ENCODE data around the gene AASDHPPT. TPM values are rescaled to one million over a fixed set of nuclear protein-coding genes. Genes with fewer than 3 reads are reported as not detected.

The AASDHPPT gene
- polyA plus RNA-seq, 1 of the 3 experiments (the other 2 are of a cell fraction): 19.1 TPM

DNA sequence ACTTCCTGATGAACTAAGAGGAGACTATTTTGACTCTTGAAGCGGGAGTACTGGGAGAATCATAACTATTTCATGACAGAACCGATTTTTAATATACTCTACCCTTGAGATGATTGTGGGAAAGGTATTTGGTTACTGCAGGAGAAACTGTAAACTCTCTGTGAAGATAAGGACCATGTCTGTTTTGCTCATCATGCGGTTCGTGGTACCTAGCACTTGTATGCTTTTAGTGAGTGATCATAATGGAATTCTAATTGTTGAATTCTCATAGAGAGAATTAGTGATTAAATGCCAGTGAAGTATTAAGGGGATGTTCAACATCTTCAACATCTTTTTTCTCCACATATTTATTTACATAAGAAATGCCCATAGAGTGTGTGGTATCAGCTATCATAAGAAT is 11.4 kb downstream of the AASDHPPT start:
- H2AFZ ChIP-seq (ENCODE audit: low read depth): no peak overlapping the region
- ChIA-PET CTCF (interaction anchor here (0.7 to 1.9 kb wide), 4 partner anchors 11 to 1723 kb away, joined by 3 to 8 read pairs (median 3); partner anchors contain the start of gene KBTBD3), POLR2A (no interaction called here)
- H3F3A ChIP-seq (replicated peaks; ENCODE audit: insufficient read depth): peaks cover 5% of the 10 kb centered on the region
- H3K9me2 ChIP-seq: no peaks in the 10 kb centered on the region
- no peak overlapping the region for H3K4me3 ChIP-seq (ENCODE audit: low read depth in 2 of 2, low read length in 1 of 2)
- H3K27me3 ChIP-seq (ENCODE audit: insufficient read depth): no peaks in the 10 kb centered on the region
- DNase-seq: no peak
- no peaks in the 10 kb centered on the region for H3K9me3 ChIP-seq
- WGBS (ENCODE audit: low lambda C conversion rate): 89% methylated on average over 4 of the region's 4 CpGs
- no peak overlapping the region for H3K9ac ChIP-seq
- H4K20me1 ChIP-seq (ENCODE audit: insufficient read depth): peaks cover 20% of the 10 kb centered on the region
- H3K27ac ChIP-seq (ENCODE audit: low read depth in 2 of 2, low read length in 1 of 2): peak overlapping the region in 1 of 2 experiments; percentile 1; a peak in 1 of 4 replicates
- H3K36me3 ChIP-seq (replicated peaks in 1 of 2; ENCODE audit: control insufficient read depth in 1 of 2, insufficient read depth in 2 of 2, low read length in 1 of 2): peaks cover 44 to 76% of the 10 kb centered on the region in 2 experiments
- H3K4me1 ChIP-seq (ENCODE audit: control insufficient read depth in 1 of 2, insufficient read depth in 2 of 2, low read depth in 1 of 2, low read length in 1 of 2): peaks cover 0 to 8% of the 10 kb centered on the region in 2 experiments; a peak in 2 of 4 replicates
- peaks cover 74% of the 10 kb centered on the region for H3K79me2 ChIP-seq (ENCODE audit: insufficient read depth)
- TF ChIP-seq FOSL2 (IDR thresholded peaks at IDR 0.05; ENCODE audit: borderline replicate concordance, low read depth) (no peak), MXI1 (IDR thresholded peaks at IDR 0.05; ENCODE audit: low read depth, low read length) (no peak), FOXM1 (IDR thresholded peaks at IDR 0.05; ENCODE audit: low read depth) (no peak), CHD2 (IDR thresholded peaks at IDR 0.05; ENCODE audit: low read length, partially characterized antibody) (no peak), SMC3 (IDR thresholded peaks at IDR 0.05; ENCODE audit: low read depth, low read length) (no peak)
- no peak overlapping the region for H3K4me2 ChIP-seq

DNA sequence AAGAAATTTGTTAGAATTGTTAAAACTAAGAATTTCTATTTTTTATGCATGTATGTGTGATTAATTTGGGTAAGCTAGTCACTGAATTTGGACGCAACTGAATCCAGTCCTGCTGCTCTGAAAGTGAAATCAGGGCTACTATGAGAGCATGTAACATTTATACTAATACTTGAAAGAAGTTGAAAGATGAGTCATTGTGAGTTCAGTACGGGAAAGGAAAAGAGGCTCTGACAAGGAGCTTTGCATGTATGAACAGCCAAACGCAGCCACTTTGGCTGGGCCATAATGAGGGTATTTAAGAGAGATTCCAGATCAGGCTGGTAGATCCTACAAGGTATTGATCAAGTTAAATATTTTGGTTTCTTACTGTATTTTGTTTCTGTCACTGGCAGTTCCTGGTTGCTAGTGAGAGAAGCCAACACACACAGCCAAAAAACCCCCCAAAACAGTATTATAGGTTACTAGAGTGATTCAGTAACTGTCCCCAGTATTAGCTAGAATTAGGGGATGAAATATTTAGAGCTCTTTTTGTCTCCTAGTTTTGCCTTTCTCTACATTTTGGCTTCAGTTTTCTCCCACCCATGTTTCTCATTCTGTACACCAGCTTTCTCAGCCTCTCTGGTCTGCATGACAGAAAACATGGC is 14.1 kb downstream of the AASDHPPT start:
- ChIA-PET CTCF (interaction anchor here (1.0 to 1.2 kb wide), 3 partner anchors 8 to 20 kb away, joined by 3 to 4 read pairs (median 3); no protein-coding TSS in a partner anchor), POLR2A (no interaction called here)
- Histone ChIP-seq H3K27me3 (ENCODE audit: insufficient read depth) (no peaks in the 10 kb centered on the region), H3F3A (replicated peaks; ENCODE audit: insufficient read depth) (peaks cover 5% of the 10 kb centered on the region), H3K4me3 (ENCODE audit: low read depth in 2 of 2, low read length in 1 of 2) (no peak overlapping the region), H3K4me2 (peak overlapping the region; percentile 41; the same call in 1 of the 2 replicates), H3K9me3 (no peaks in the 10 kb centered on the region), H3K9ac (no peak overlapping the region), H3K27ac (ENCODE audit: low read depth in 2 of 2, low read length in 1 of 2) (peak overlapping the region in 1 of 2 experiments; percentile 50; a peak in 2 of 4 replicates), H2AFZ (ENCODE audit: low read depth) (no peak overlapping the region), H4K20me1 (ENCODE audit: insufficient read depth) (peaks cover 15% of the 10 kb centered on the region), H3K4me1 (ENCODE audit: control insufficient read depth in 1 of 2, insufficient read depth in 2 of 2, low read depth in 1 of 2, low read length in 1 of 2) (peaks cover 0 to 8% of the 10 kb centered on the region in 2 experiments; a peak in 2 of 4 replicates), H3K79me2 (ENCODE audit: insufficient read depth) (peaks cover 51% of the 10 kb centered on the region), H3K36me3 (replicated peaks in 1 of 2; ENCODE audit: control insufficient read depth in 1 of 2, insufficient read depth in 2 of 2, low read length in 1 of 2) (peaks cover 45 to 83% of the 10 kb centered on the region in 2 experiments), H3K9me2 (no peaks in the 10 kb centered on the region)
- DNase-seq: no peak
- TF ChIP-seq FOXJ3 (CRISPR knock-in tag; IDR thresholded peaks at IDR 0.05) (no peak), MXI1 (IDR thresholded peaks at IDR 0.05; ENCODE audit: low read depth, low read length) (no peak), EZH2phosphoT487 (IDR thresholded peaks at IDR 0.05; ENCODE audit: borderline replicate concordance, low read depth) (no peak), YY1 (IDR thresholded peaks at IDR 0.05; ENCODE audit: low read depth) (no peak), RAD21 (IDR thresholded peaks at IDR 0.05; ENCODE audit: low read length) (no peak), POLR2AphosphoS5 (IDR thresholded peaks at IDR 0.05; ENCODE audit: low read depth, low read length) (no peak), RFX5 (IDR thresholded peaks at IDR 0.05; ENCODE audit: low read length) (no peak), SMC3 (IDR thresholded peaks at IDR 0.05; ENCODE audit: low read depth, low read length) (no peak), RXRA (IDR thresholded peaks at IDR 0.05; ENCODE audit: borderline replicate concordance, low read depth) (no peak; the same call in 1 of the 2 replicates), NRF1 (IDR thresholded peaks at IDR 0.05; ENCODE audit: low read depth, low read length) (no peak), JUND (IDR thresholded peaks at IDR 0.05) (0 out of 2 replicates have a peak, but pooled peaks have one; percentile 13), FOSL2 (IDR thresholded peaks at IDR 0.05; ENCODE audit: borderline replicate concordance, low read depth) (peak; percentile 66; the same call in 1 of the 2 replicates)
- TF ChIP-seq, protein P1, sequence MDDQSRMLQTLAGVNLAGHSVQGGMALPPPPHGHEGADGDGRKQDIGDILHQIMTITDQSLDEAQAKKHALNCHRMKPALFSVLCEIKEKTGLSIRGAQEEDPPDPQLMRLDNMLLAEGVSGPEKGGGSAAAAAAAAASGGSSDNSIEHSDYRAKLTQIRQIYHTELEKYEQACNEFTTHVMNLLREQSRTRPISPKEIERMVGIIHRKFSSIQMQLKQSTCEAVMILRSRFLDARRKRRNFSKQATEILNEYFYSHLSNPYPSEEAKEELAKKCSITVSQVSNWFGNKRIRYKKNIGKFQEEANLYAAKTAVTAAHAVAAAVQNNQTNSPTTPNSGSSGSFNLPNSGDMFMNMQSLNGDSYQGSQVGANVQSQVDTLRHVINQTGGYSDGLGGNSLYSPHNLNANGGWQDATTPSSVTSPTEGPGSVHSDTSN (IDR thresholded peaks at IDR 0.05): peak; percentile 29
- TF ChIP-seq, protein P2, sequence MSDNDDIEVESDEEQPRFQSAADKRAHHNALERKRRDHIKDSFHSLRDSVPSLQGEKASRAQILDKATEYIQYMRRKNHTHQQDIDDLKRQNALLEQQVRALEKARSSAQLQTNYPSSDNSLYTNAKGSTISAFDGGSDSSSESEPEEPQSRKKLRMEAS (IDR thresholded peaks at IDR 0.05; ENCODE audit: low read depth): no peak
- WGBS (ENCODE audit: low lambda C conversion rate): 56% methylated on average over 3 of the region's 3 CpGs
